K562 (cell line): Measurements from ENCODE around the gene OR2T11. TPM values are rescaled to one million over a fixed set of nuclear protein-coding genes. Genes with fewer than 3 reads are reported as not detected.

Source experiments
- ATAC-seq: fragments of 200-7000 bp; cut with Tn5 transposase; 3 replicates; pipeline ENCODE4 v1.9.1; 2020; ENCODE audit warnings: moderate library complexity
- BruUV-seq: library from RNA; stranded (reverse); fragments of 400-500 nt; replicated peaks from 2 replicates; lab custom pipeline; 2021; lab: Mats Ljungman, UMichigan
- CTCF ChIA-PET: fragments of 300-600 bp; formaldehyde crosslinking; extraction: SDS; loops from one replicate; lab custom pipeline; 2021; ENCODE audit warnings: low intra/inter-chr PET ratio; lab: Yijun Ruan, JAX
- POLR2A ChIA-PET: fragments of 300-600, 350-650 bp; sonication (Branson Sonifier 250); formaldehyde crosslinking; extraction: SDS; loops from one replicate; lab custom pipeline; 2021; ENCODE audit warnings: antibody characterized with exemption, inconsistent platforms; lab: Yijun Ruan, JAX
- DNase-seq, 4 experiments: peaks; one replicate each; pipeline versions ENCODE4 v3.0.0 to v3.0.0-alpha.2; 2011 to 2018; ENCODE audit warnings: low spot score in 3 of 4, mixed read lengths in 3 of 4; ENCODE audit errors: extremely low read depth in 1 of 4
- FAIRE-seq: peaks from 2 replicates; lab custom pipeline; 2011; peaks lifted over from hg19 to GRCh38; lab: Jason Lieb, UNC
- H2AFZ ChIP-seq: 2 replicates; pipeline ENCODE4 v1.6.0; 2011; ENCODE audit warnings: low read depth, low read length, control low read depth, inconsistent platforms
- H3K27ac ChIP-seq: fragments of 200-600 bp; 3 replicates; pipeline ENCODE4 v1.8.0; 2011; ENCODE audit warnings: low read depth, mild to moderate bottlenecking, control low read depth, inconsistent platforms, low read length, moderate library complexity, mixed read lengths; ENCODE audit errors: extremely low read depth
- H3K27me3 ChIP-seq, 2 experiments: fragments of 300-600 bp in 1 of 2; 2 replicates in 1 of 2; 3 replicates in 1 of 2; pipeline versions ENCODE4 v1.6.0 to v1.8.0; 2011; ENCODE audit warnings: inconsistent platforms in 2 of 2, low read length in 2 of 2, mild to moderate bottlenecking in 1 of 2, mixed read lengths in 1 of 2, moderate library complexity in 1 of 2; ENCODE audit not compliant: control insufficient read depth in 2 of 2, insufficient read depth in 2 of 2
- H3K36me3 ChIP-seq: fragments of 300-600 bp; 3 replicates; pipeline ENCODE4 v1.8.0; 2011; ENCODE audit warnings: mild to moderate bottlenecking, low read length, inconsistent platforms; ENCODE audit not compliant: control insufficient read depth, insufficient read depth
- H3K4me1 ChIP-seq, 2 experiments: fragments of 200-600 bp in 1 of 2; replicated peaks in 1 of 2; 2 replicates in 1 of 2; 3 replicates in 1 of 2; pipeline versions ENCODE4 v1.5.1 to v1.8.0; 2011; ENCODE audit warnings: inconsistent platforms in 2 of 2, low read length in 2 of 2, mild to moderate bottlenecking in 1 of 2, mixed read lengths in 1 of 2, moderate library complexity in 1 of 2; ENCODE audit not compliant: control insufficient read depth in 2 of 2, insufficient read depth in 2 of 2
- H3K4me2 ChIP-seq: 2 replicates; pipeline ENCODE4 v1.6.1; 2011; ENCODE audit warnings: low read length, control low read depth, inconsistent platforms, mixed read lengths; ENCODE audit not compliant: insufficient read depth
- H3K4me3 ChIP-seq: fragments of 200-600 bp; sonication (generic), shearing (Covaris generic); 2 replicates; pipeline ENCODE4 v1.5.1; 2016; ENCODE audit warnings: control low read depth, inconsistent platforms
- H3K79me2 ChIP-seq: fragments of 200-600 bp; 3 replicates; pipeline ENCODE4 v1.8.0; 2011; ENCODE audit warnings: low read length, inconsistent platforms; ENCODE audit not compliant: control insufficient read depth, insufficient read depth
- H3K9ac ChIP-seq, 2 experiments: 2 replicates each; pipeline versions ENCODE4 v1.6.0 to v1.6.1; 2011; ENCODE audit warnings: low read depth in 2 of 2, low read length in 2 of 2, control low read depth in 1 of 2, inconsistent platforms in 1 of 2, mild to moderate bottlenecking in 1 of 2, mixed read lengths in 1 of 2; ENCODE audit not compliant: insufficient read depth in 1 of 2
- H3K9me1 ChIP-seq: one replicate; pipeline ENCODE4 v1.6.0; 2011; ENCODE audit warnings: inconsistent platforms, mild to moderate bottlenecking, low read length, moderate library complexity; ENCODE audit not compliant: control insufficient read depth, insufficient read depth
- H3K9me3 ChIP-seq: replicated peaks from 2 replicates; pipeline ENCODE4 v1.5.1; 2011; ENCODE audit warnings: low read depth, low read length, inconsistent platforms; ENCODE audit not compliant: control insufficient read depth, insufficient read depth
- H4K20me1 ChIP-seq: replicated peaks from 2 replicates; pipeline ENCODE4 v1.6.1; 2011; ENCODE audit warnings: low read length, inconsistent platforms, mixed read lengths; ENCODE audit not compliant: control insufficient read depth, insufficient read depth
- ADNP ChIP-seq: fragments of 200-800 bp; sonication (Bioruptor generic); IDR thresholded peaks from 2 replicates; pipeline ENCODE4 v1.6.1; 2016; ENCODE audit warnings: missing genetic modification characterization, missing compliant biosample characterization
- BACH1 ChIP-seq: fragments of 200-800 bp; sonication (Bioruptor generic); IDR thresholded peaks from 2 replicates; pipeline ENCODE4 v1.6.1; 2016; ENCODE audit warnings: missing genetic modification characterization, missing compliant biosample characterization
- CBX5 ChIP-seq: IDR thresholded peaks from 2 replicates; pipeline ENCODE4 v1.6.1; 2014; ENCODE audit warnings: low read depth, borderline replicate concordance
- ELF1 ChIP-seq: fragments of 200-800 bp; sonication (Bioruptor generic); IDR thresholded peaks from 2 replicates; pipeline ENCODE4 v1.6.1; 2016; ENCODE audit warnings: missing genetic modification characterization, missing compliant biosample characterization
- GABPA ChIP-seq: fragments of 200-800 bp; sonication (Bioruptor generic); conservative IDR thresholded peaks from 2 replicates; pipeline ENCODE4 v1.6.1; 2016; ENCODE audit warnings: low read depth, missing genetic modification characterization, missing compliant biosample characterization
- HEY1 ChIP-seq: fragments of 250-450 bp; sonication (Bioruptor Pico); IDR thresholded peaks from 2 replicates; pipeline ENCODE4 v1.5.0; 2020; ENCODE audit warnings: mild to moderate bottlenecking, moderate library complexity, borderline replicate concordance
- MAFG ChIP-seq: fragments of 450-650 bp; conservative IDR thresholded peaks from 2 replicates; pipeline ENCODE4 v1.6.1; 2016; ENCODE audit warnings: missing genetic modification characterization, missing compliant biosample characterization
- NFE2 ChIP-seq: IDR thresholded peaks from 2 replicates; pipeline ENCODE4 v1.6.1; 2014; ENCODE audit warnings: antibody characterized with exemption, low read depth
- NR2C1 ChIP-seq, 2 experiments: fragments of 450-650 bp; IDR thresholded peaks; 2 replicates each; pipeline ENCODE4 v1.6.1; 2017; ENCODE audit warnings: mild to moderate bottlenecking in 2 of 2, antibody characterized with exemption in 1 of 2, inconsistent platforms in 1 of 2, missing compliant biosample characterization in 1 of 2, missing genetic modification characterization in 1 of 2
- NR2C2 ChIP-seq, 2 experiments: fragments of 200-800 bp in 1 of 2; sonication (Bioruptor generic) in 1 of 2; sonication (generic) in 1 of 2; formaldehyde crosslinking in 1 of 2; IDR thresholded peaks; 2 replicates each; pipeline versions ENCODE4 v1.6.1 to v1.8.0; 2016 to 2022; ENCODE audit warnings: mild to moderate bottlenecking in 1 of 2, missing compliant biosample characterization in 1 of 2, missing genetic modification characterization in 1 of 2, missing genetic modification reagents in 1 of 2
- POLR3A ChIP-seq: IDR thresholded peaks from 2 replicates; pipeline ENCODE4 v1.6.1; 2011; ENCODE audit warnings: borderline replicate concordance, mild to moderate bottlenecking, moderate library complexity; ENCODE audit not compliant: insufficient read length, insufficient read depth; ENCODE audit errors: extremely low read depth
- RAD51 ChIP-seq: fragments of 450-650 bp; IDR thresholded peaks from 2 replicates; pipeline ENCODE4 v1.7.1; 2016; ENCODE audit warnings: low read depth, mild to moderate bottlenecking, borderline replicate concordance
- RBM17 ChIP-seq: fragments of 200-400 bp; formaldehyde crosslinking; IDR thresholded peaks from 2 replicates; pipeline ENCODE4 v1.6.1; 2017; ENCODE audit warnings: low read depth, mild to moderate bottlenecking, low read length, borderline replicate concordance
- THAP12 ChIP-seq: fragments of 250-450 bp; sonication (Bioruptor Pico); IDR thresholded peaks from 2 replicates; pipeline ENCODE4 v1.9.0; 2021; ENCODE audit warnings: mild to moderate bottlenecking, inconsistent platforms
- WHSC1 ChIP-seq: IDR thresholded peaks from one replicate; pipeline ENCODE4 v1.6.1; 2012; ENCODE audit warnings: low read length, control low read depth, inconsistent platforms
- ZBTB26 ChIP-seq: fragments of 450-650 bp; formaldehyde crosslinking; IDR thresholded peaks from 2 replicates; pipeline ENCODE4 v1.4.0; 2022; ENCODE audit warnings: missing genetic modification characterization
- ZKSCAN3 ChIP-seq: fragments of 250-450 bp; sonication (Bioruptor Pico); IDR thresholded peaks from 2 replicates; pipeline ENCODE4 v1.4.0; 2020
- ZNF274 ChIP-seq: IDR thresholded peaks from 2 replicates; pipeline ENCODE4 v1.6.1; 2011; ENCODE audit warnings: low read depth, mild to moderate bottlenecking, low read length, moderate library complexity, borderline replicate concordance
- ZNF766 ChIP-seq: fragments of 200-800 bp; sonication (Bioruptor generic); conservative IDR thresholded peaks from 2 replicates; pipeline ENCODE4 v1.6.1; 2016; ENCODE audit warnings: missing genetic modification characterization, missing compliant biosample characterization
- WGBS: fragments of 100-300 bp; shearing (Covaris generic); methylation state at CpG from one replicate; pipeline ENCODE4 v1.1.6; 2016; ENCODE audit warnings: low coverage, mixed read lengths; ENCODE audit not compliant: insufficient coverage; ENCODE audit errors: missing lambda C conversion rate; 5-methylcytosine and 5-hydroxymethylcytosine counted together
- in situ Hi-C: fragments of 300-500 bp; cut with MboI; formaldehyde crosslinking; loops from 4 replicates; pipeline ENCODE4 v1.15.0; 2018; ENCODE audit warnings: inconsistent platforms, mixed read lengths
- intact Hi-C: fragments of 100-400 bp; cut with micrococcal nuclease; formaldehyde crosslinking; loops from 2 replicates; pipeline ENCODE4 v1.14.2; 2022
- polyA plus RNA-seq, 8 experiments: library from polyadenylated mRNA; depleted of rRNA in 4 of 8; stranded (reverse) in 5 of 8; unstranded in 3 of 8; fragments of >200 nt; fragmentation: Nextera tagmentation in 2 of 8; fragmentation: Illumina TruSeq in 1 of 8; extraction: Ambion mirVana in 2 of 8; extraction: Trizol in 1 of 8; gene quantifications; 2 replicates each; pipeline versions ENCODE4 v1.2.1 to v1.2.3, GENCODE V29; 2011 to 2014; ENCODE audit warnings: inconsistent platforms in 1 of 8, missing spikeins in 1 of 8
- total RNA-seq, 7 experiments: library from RNA; depleted of rRNA in 6 of 7; stranded (reverse); fragments of >200 nt in 6 of 7; fragmentation: Illumina TruSeq in 2 of 7; extraction: Trizol in 2 of 7; gene quantifications; 2 replicates each; pipeline versions ENCODE4 v1.2.1 to v1.2.3, GENCODE V29; 2011 to 2021; ENCODE audit warnings: low replicate concordance in 1 of 7

The OR2T11 gene
- total and polyA plus RNA-seq, 9 of the 15 experiments (the other 6 are each of a cell fraction or from before 2014, with no cell fraction given) = not detected

- Histone ChIP-seq H3K36me3 (no peaks in the 10 kb centered on the region), H3K79me2 (no peaks in the 10 kb centered on the region), H3K4me1 (no peaks in the 10 kb centered on the region; a peak in 1 of 5 replicates), H4K20me1 (no peaks in the 10 kb centered on the region), H3K9ac (no peak overlapping the region), H2AFZ (peak overlapping the region; percentile 34), H3K4me3 (no peak overlapping the region), H3K4me2 (no peak overlapping the region; the same call in 1 of the 2 replicates), H3K27ac (peak overlapping the region; percentile 61; the same call in 1 of the 3 replicates), H3K9me3 (no peaks in the 10 kb centered on the region), H3K27me3 (no peaks in the 10 kb centered on the region), H3K9me1 (no peaks in the 10 kb centered on the region)
- ChIA-PET POLR2A (no interaction called here), CTCF (no interaction called here)
- no TSS peak for BruUV-seq
- FAIRE-seq = no peak
- intact Hi-C loops (no loop called here), in situ Hi-C loops (no loop called here)
- WGBS = 0% methylated on average over 2 of the region's 2 CpGs
- DNase-seq = peak in 3 of 4 experiments; percentile 2 to 14 (median 6)
- ATAC-seq = peak; percentile 69
- TF ChIP-seq RBM17 (no peak), THAP12 (no peak), ZNF766 (CRISPR knock-in tag) (peak; percentile 45; the same call in 1 of the 2 replicates), ZKSCAN3 (CRISPR knock-in tag) (no peak), ELF1 (tag) (0 out of 2 replicates have a peak, but pooled peaks have one; percentile 29), RAD51 (no peak), CBX5 (no peak), HEY1 (CRISPR knock-in tag) (no peak), NR2C2 (CRISPR knock-in tag; IDR thresholded peaks at IDR 0.05) (no peak), NR2C2 (tag; IDR thresholded peaks at IDR 0.05) (peak; percentile 58), BACH1 (tag) (0 out of 2 replicates have a peak, but pooled peaks have one; percentile 36), MAFG (tag) (peak; percentile 72), NFE2 (peak; percentile 54), ADNP (tag) (no peak), ZNF274 (no peak), NR2C1 (IDR thresholded peaks at IDR 0.05) (no peak), NR2C1 (tag; IDR thresholded peaks at IDR 0.05) (peak; percentile 40; the same call in 1 of the 2 replicates), POLR3A (no peak), WHSC1 (no peak), GABPA (peak; percentile 57), ZBTB26 (CRISPR knock-in tag) (no peak)
Observed at GRCh38 chr1:248596615-248597014, 38.3 kb downstream of the OR2T11 start.
